ENCODE measurements around the gene LHPP.
A peak's percentile ranks its signal among the peaks of the same experiment; 100 is the strongest.

Gene LHPP

DNA sequence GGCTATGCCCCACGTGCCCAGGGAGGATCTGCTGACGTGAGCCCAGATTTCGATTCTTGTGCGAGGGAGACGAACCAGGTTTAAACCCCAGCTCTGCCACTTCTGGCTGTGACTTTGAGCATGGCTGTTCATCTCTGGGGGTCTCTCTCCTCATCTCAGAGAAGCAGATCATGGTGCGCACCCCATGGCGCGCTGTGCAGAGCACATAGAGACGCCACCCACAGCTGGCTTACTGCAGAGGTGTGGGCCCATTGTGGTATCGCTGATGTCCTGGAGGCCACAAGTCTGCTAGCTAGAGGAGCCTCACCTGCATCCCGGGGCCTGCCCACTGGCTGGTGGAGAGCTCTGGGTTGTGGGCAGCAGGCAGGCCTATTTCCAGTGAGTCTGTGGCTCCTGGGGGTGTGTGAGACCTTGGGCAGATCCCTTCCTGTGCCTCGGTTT, 140.5 kb downstream of the LHPP start:
- DNase-seq (ENCODE audit: insufficient read length, low spot score), result no peak
- TF ChIP-seq POLR2AphosphoS5 (IDR thresholded peaks at IDR 0.05; ENCODE audit: low read depth, low read length) (no peak), SPI1 (IDR thresholded peaks at IDR 0.05; ENCODE audit: low read depth, low read length) (no peak), PAX5 (IDR thresholded peaks at IDR 0.05; ENCODE audit: insufficient read depth, low read length, severe bottlenecking) (no peak), POLR2A (IDR thresholded peaks at IDR 0.05; ENCODE audit: low read depth, low read length) (no peak), TAF1 (IDR thresholded peaks at IDR 0.05; ENCODE audit: low read depth, low read length) (no peak), POU2F2 (IDR thresholded peaks at IDR 0.05; ENCODE audit: low read depth, low read length) (no peak)
- FAIRE-seq, result no peak

GRCh38 chr10:124602646-124603365, 141.2 kb downstream of the LHPP start:
- no peak for DNase-seq (ENCODE audit: insufficient read length, low spot score)
- no peak for TF ChIP-seq TAF1 (IDR thresholded peaks at IDR 0.05; ENCODE audit: low read depth, low read length)
- no peak for TF ChIP-seq POLR2A (IDR thresholded peaks at IDR 0.05; ENCODE audit: low read depth, low read length)
- TF ChIP-seq POLR2AphosphoS5 (IDR thresholded peaks at IDR 0.05; ENCODE audit: low read depth, low read length), result no peak
- TF ChIP-seq SPI1 (IDR thresholded peaks at IDR 0.05; ENCODE audit: low read depth, low read length), result no peak
- TF ChIP-seq POU2F2 (IDR thresholded peaks at IDR 0.05; ENCODE audit: low read depth, low read length), result no peak
- TF ChIP-seq PAX5 (IDR thresholded peaks at IDR 0.05; ENCODE audit: insufficient read depth, low read length, severe bottlenecking), result no peak

DNA sequence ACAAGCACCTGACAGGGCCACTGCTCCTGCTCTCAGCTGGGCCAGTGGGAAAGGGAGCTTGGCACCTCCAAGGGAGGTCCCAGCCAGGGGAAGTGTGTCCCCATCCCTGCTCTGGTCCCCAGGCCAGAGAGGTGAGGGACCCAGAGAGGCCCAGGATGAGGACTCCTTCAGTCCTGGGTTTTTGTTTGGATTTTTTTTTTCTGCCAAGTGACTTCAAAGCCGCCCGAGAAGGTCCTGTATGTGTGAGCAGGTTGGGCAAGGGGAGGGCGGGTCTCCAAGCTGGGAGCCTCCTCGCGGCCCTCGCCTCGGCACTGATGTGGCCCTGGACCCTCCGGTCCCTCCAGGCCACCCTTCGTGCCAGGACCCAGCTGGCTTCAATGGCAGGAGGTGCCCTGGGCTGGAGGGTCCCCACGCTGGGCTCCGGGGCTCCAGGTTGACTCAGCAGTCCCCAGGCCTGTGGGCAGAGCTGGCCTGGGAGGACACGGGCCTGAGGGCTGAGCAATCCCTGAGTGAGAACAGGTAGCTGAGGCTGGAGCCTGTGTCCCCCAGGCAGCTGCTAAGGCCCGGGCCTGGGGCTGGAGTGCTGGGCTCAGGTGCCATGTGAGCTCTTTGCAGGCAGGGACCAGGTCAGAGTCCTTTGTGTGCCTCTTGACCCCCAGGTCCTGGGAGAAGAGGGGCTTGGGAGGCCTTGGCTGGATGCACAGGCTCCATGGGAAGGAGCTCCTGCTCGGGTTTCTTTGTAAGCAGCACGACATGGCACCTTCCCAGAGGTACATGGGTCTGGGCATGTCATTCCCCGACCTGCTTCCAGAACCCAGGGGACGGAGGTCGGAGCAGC, 142.0 kb downstream of the LHPP start:
- no peak for DNase-seq (ENCODE audit: insufficient read length, low spot score)
- FAIRE-seq, result no peak
- TF ChIP-seq POU2F2 (IDR thresholded peaks at IDR 0.05; ENCODE audit: low read depth, low read length) (no peak), POLR2A (IDR thresholded peaks at IDR 0.05; ENCODE audit: low read depth, low read length) (no peak), SPI1 (IDR thresholded peaks at IDR 0.05; ENCODE audit: low read depth, low read length) (no peak), POLR2AphosphoS5 (IDR thresholded peaks at IDR 0.05; ENCODE audit: low read depth, low read length) (no peak), PAX5 (IDR thresholded peaks at IDR 0.05; ENCODE audit: insufficient read depth, low read length, severe bottlenecking) (no peak), TAF1 (IDR thresholded peaks at IDR 0.05; ENCODE audit: low read depth, low read length) (no peak)

More at GRCh38 chr10:124602646-124603365, 141.2 kb downstream of the LHPP start:
- FAIRE-seq, result no peak

GRCh38 chr10:124604214-124605000, 142.8 kb downstream of the LHPP start:
- TF ChIP-seq SPI1 (IDR thresholded peaks at IDR 0.05; ENCODE audit: low read depth, low read length) (no peak), PAX5 (IDR thresholded peaks at IDR 0.05; ENCODE audit: insufficient read depth, low read length, severe bottlenecking) (no peak), TAF1 (IDR thresholded peaks at IDR 0.05; ENCODE audit: low read depth, low read length) (no peak), POLR2A (IDR thresholded peaks at IDR 0.05; ENCODE audit: low read depth, low read length) (no peak), POU2F2 (IDR thresholded peaks at IDR 0.05; ENCODE audit: low read depth, low read length) (no peak), POLR2AphosphoS5 (IDR thresholded peaks at IDR 0.05; ENCODE audit: low read depth, low read length) (no peak)
- DNase-seq (ENCODE audit: insufficient read length, low spot score) (no peak), FAIRE-seq (peak; percentile 20)

DNA sequence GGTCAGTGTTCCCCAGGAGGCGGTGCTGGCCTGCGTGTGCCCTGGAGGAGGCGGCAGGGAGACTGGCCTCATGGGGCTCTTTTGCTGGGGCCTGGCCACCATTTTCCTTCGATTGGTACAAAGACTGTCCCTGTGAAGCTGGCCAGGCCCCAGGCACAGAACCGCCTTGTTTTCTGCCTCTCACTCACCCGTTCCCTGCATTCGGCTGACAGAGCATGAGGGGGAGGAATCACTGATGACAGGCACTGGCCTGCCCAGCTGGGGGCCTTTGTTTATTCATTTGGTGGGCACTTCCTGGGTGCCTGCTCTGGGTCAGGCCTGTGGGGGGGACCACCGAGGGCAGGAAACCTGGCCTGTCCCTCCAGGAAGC, 143.4 kb downstream of the LHPP start:
- TF ChIP-seq TAF1 (IDR thresholded peaks at IDR 0.05; ENCODE audit: low read depth, low read length) (no peak), POU2F2 (IDR thresholded peaks at IDR 0.05; ENCODE audit: low read depth, low read length) (no peak), POLR2A (IDR thresholded peaks at IDR 0.05; ENCODE audit: low read depth, low read length) (no peak), SPI1 (IDR thresholded peaks at IDR 0.05; ENCODE audit: low read depth, low read length) (no peak), POLR2AphosphoS5 (IDR thresholded peaks at IDR 0.05; ENCODE audit: low read depth, low read length) (no peak), PAX5 (IDR thresholded peaks at IDR 0.05; ENCODE audit: insufficient read depth, low read length, severe bottlenecking) (no peak)
- DNase-seq (ENCODE audit: insufficient read length, low spot score) (no peak), FAIRE-seq (no peak)

DNA sequence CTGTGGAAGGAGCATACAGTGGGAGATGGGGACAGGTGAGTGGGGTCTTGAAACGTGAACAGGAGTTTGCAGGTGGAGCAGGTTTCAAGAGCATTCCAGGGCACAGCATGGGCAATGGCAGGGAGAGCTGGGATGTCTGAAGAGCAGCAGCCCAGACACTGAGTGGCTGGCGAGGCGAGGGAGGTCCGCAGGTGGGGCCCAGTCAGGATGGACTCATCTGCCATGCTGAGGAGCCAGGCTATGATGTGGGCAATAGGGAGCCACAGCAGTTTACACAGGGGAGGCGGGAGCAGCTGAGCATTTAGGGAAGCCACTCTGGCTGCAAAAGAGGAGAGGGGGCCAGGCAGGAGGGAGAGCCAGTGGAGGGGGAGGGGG, 143.8 kb downstream of the LHPP start:
- FAIRE-seq, result no peak
- TF ChIP-seq TAF1 (IDR thresholded peaks at IDR 0.05; ENCODE audit: low read depth, low read length), result no peak
- no peak for TF ChIP-seq PAX5 (IDR thresholded peaks at IDR 0.05; ENCODE audit: insufficient read depth, low read length, severe bottlenecking)
- TF ChIP-seq POLR2AphosphoS5 (IDR thresholded peaks at IDR 0.05; ENCODE audit: low read depth, low read length), result no peak
- TF ChIP-seq POU2F2 (IDR thresholded peaks at IDR 0.05; ENCODE audit: low read depth, low read length), result no peak
- no peak for TF ChIP-seq SPI1 (IDR thresholded peaks at IDR 0.05; ENCODE audit: low read depth, low read length)
- no peak for TF ChIP-seq POLR2A (IDR thresholded peaks at IDR 0.05; ENCODE audit: low read depth, low read length)
- no peak for DNase-seq (ENCODE audit: insufficient read length, low spot score)

- DNase-seq (ENCODE audit: insufficient read length, low spot score) (no peak), FAIRE-seq (no peak)
- TF ChIP-seq TAF1 (IDR thresholded peaks at IDR 0.05; ENCODE audit: low read depth, low read length) (no peak), POLR2A (IDR thresholded peaks at IDR 0.05; ENCODE audit: low read depth, low read length) (no peak), POLR2AphosphoS5 (IDR thresholded peaks at IDR 0.05; ENCODE audit: low read depth, low read length) (no peak), POU2F2 (IDR thresholded peaks at IDR 0.05; ENCODE audit: low read depth, low read length) (no peak), SPI1 (IDR thresholded peaks at IDR 0.05; ENCODE audit: low read depth, low read length) (no peak), PAX5 (IDR thresholded peaks at IDR 0.05; ENCODE audit: insufficient read depth, low read length, severe bottlenecking) (no peak)
Measured at GRCh38 chr10:124605856-124606812, 144.5 kb downstream of the LHPP start.

GRCh38 chr10:124606822-124607221, 145.2 kb downstream of the LHPP start:
- DNase-seq (ENCODE audit: insufficient read length, low spot score) (no peak), FAIRE-seq (no peak)
- TF ChIP-seq POLR2AphosphoS5 (IDR thresholded peaks at IDR 0.05; ENCODE audit: low read depth, low read length), result no peak
- no peak for TF ChIP-seq SPI1 (IDR thresholded peaks at IDR 0.05; ENCODE audit: low read depth, low read length)
- no peak for TF ChIP-seq TAF1 (IDR thresholded peaks at IDR 0.05; ENCODE audit: low read depth, low read length)
- no peak for TF ChIP-seq POU2F2 (IDR thresholded peaks at IDR 0.05; ENCODE audit: low read depth, low read length)
- no peak for TF ChIP-seq POLR2A (IDR thresholded peaks at IDR 0.05; ENCODE audit: low read depth, low read length)
- TF ChIP-seq PAX5 (IDR thresholded peaks at IDR 0.05; ENCODE audit: insufficient read depth, low read length, severe bottlenecking), result no peak
